AG10803 (cell line): ENCODE data around the gene IGF1R.

Experiments used
- DNase-seq: peaks from one replicate; pipeline ENCODE4 v3.0.0; 2010; ENCODE audit warnings: low read depth
- H3K4me3 ChIP-seq: 2 replicates; pipeline ENCODE4 v1.5.1; 2011; ENCODE audit warnings: mild to moderate bottlenecking, low read length, control low read depth
- TF ChIP-seq, protein P1 (sequence below): conservative IDR thresholded peaks from 2 replicates; pipeline ENCODE4 v1.5.1; 2011; ENCODE audit warnings: mild to moderate bottlenecking, low read length, control low read depth, inconsistent platforms

Gene IGF1R

DNA sequence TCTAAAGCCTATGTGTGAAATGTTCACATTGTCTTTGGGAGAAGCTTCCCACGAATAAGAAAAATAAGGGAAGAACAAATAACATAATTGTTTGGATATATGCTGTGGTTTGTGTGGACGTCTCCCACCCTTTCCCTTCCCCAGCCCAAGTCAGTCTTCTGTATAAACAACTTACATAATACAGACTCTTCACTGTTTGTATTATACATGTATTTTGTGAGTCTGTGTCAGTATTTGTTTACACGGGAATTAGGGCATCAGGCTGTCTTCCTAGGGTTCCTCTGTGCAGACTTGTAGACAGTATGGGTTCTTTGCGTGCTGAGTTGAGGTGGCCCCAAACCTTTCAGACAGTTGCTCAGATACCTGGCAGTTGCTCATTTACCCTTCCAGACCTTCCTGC is 103.4 kb downstream of the IGF1R start:
- TF ChIP-seq, protein P1, sequence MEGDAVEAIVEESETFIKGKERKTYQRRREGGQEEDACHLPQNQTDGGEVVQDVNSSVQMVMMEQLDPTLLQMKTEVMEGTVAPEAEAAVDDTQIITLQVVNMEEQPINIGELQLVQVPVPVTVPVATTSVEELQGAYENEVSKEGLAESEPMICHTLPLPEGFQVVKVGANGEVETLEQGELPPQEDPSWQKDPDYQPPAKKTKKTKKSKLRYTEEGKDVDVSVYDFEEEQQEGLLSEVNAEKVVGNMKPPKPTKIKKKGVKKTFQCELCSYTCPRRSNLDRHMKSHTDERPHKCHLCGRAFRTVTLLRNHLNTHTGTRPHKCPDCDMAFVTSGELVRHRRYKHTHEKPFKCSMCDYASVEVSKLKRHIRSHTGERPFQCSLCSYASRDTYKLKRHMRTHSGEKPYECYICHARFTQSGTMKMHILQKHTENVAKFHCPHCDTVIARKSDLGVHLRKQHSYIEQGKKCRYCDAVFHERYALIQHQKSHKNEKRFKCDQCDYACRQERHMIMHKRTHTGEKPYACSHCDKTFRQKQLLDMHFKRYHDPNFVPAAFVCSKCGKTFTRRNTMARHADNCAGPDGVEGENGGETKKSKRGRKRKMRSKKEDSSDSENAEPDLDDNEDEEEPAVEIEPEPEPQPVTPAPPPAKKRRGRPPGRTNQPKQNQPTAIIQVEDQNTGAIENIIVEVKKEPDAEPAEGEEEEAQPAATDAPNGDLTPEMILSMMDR: no peak
- H3K4me3 ChIP-seq: no peak overlapping the region
- DNase-seq: no peak

DNA sequence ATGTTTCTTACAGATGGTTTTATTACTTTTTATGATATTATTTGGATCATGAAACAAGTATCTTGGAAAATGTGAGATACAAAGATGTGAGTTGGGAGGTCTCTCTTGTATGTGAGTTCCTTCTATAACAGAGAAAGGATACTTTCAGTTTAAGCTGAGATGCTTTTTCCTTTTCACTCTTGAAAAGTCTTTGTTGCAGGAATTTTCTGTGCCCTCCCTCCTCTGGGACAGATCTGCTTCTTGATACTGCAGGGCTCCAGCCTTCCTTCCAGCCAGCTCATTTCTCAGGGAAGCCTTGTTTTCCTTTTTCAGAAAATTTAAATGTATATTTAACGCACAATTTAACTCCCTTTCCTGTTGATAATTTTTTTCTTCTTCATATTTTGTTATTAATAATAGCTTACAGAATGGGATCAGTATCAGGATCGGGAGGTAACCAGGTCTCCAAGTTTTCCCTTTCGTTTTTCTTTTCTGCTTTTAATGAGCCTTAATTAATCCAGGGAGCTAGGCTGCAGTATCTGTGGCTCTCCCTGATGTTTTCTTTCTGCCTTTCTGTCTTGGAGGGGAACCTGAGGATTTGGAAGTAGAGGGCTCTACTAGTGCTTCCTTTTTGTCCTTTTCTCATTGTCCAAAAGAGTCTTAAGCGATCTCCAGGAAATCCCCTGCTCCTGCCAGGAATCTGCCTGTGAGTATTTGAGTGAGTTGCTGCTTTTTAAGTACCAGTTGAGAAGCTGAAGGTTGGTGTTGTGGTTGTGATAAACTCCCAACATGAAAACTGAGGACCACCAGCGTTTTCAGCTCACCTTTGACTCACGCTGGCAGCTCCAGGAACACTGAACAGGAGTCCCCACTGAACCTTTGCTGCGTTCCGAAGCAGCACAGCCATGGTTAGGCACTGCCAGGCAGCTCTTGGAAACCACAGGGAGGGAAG is 105.7 kb downstream of the IGF1R start:
- TF ChIP-seq, protein P1: no peak
- peak overlapping the region; percentile 60 for H3K4me3 ChIP-seq
- peak; percentile 40 for DNase-seq

DNA sequence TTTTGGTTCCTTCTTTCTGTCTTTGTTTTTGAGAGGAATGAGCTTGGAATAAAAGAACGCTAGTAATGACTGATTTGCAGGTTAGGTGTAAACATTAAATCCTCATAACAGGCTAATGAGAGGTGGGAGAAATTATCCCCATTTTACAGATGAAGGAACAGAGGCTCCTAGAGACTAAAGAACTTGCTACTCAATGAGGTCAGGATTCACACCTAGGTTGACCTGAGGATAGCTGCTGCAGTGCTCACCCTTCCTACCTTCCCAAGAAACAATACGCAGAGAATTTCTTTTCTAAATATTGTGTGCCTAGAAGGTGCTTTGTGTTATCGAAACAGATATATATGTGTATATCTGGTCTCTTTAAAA is 106.3 kb downstream of the IGF1R start:
- H3K4me3 ChIP-seq: peak overlapping the region; percentile 60
- TF ChIP-seq, protein P1: no peak
- no peak for DNase-seq

DNA sequence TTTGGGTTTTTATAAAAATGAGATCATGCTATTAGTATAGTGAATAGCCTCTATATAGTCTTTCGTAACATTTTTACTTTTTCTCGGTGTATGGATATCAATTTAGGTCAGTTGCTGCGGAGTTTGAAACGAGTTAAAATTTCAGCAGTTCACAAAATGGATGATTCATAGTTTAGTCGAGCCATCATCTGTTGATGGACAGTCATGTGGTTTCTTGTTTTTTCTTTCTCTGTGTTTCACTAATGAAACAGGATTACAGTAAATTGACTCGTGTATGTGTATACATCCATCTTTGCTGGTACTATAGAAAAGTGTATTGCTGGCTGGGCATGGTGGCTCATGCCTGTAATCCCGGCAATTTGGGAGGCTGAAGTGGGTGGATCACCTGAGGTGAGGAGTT is 106.8 kb downstream of the IGF1R start:
- no peak overlapping the region for H3K4me3 ChIP-seq
- peak; percentile 32 for DNase-seq
- TF ChIP-seq, protein P1: no peak

DNA sequence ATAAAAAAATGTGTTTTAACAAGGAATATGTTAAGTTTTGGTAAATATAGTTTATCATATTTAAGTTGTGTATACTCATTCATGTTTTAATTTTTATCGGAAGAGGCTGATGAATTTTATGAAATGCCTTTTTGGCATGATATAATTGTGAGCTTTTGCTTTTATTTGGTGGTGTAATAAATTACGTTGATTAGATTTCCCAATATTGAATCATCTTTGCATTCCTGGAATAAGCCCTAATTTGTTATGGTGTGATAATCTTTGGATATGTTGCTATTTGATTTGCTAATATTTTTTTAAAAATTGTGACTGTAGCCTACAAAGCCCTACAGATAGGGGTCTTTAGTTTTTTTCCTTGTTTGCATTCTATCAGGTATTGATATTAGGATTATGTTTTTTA is 107.4 kb downstream of the IGF1R start:
- peak; percentile 66 for DNase-seq
- TF ChIP-seq, protein P1: no peak
- H3K4me3 ChIP-seq: no peak overlapping the region

DNA sequence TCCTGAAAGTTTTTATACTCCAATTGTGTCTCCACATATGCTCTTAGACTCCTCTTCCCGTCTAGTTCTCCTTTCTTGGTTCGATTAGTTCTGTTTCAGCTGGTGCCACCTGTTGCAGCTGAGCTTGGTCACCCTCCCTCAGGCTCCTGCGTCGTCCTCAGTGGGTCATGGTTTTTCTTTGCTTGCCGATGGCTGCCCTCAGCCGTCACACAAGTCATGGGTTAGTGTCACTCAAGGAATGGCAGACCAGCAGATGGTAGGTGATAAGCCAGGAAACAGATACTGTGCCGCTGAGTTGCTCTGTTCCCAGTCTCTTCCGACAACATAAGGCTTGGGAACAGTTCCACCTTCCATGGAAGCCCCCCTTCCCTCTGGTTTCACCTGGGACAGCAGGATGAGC is 109.9 kb downstream of the IGF1R start:
- no peak for DNase-seq
- H3K4me3 ChIP-seq: no peak overlapping the region
- TF ChIP-seq, protein P1: no peak

DNA sequence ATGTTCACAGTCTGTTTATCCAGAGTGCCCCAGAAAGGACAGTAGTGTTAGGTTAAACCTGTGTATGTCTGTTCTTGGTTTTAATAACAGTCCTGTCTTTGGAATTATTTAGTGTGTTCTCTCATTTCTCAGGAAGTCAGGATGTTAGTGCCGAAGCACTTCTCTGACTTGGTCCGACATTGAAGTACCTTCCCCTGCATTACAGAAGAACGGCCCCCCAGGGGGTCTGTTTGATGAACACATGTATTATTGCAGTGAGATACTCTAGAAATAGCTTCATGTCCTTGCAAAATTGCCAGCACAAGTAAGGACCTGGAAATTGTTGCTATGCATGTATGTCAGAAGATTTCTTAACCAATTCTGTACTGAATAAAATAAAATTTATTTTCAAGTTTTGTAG is 110.9 kb downstream of the IGF1R start:
- H3K4me3 ChIP-seq: no peak overlapping the region
- DNase-seq: no peak

More for the DNA sequence above, 110.9 kb downstream of the IGF1R start:
- TF ChIP-seq, protein P1: no peak
